ENCODE measurements around the gene MS4A5.
"Not testable (repeated sequence)": the region's sequence is repeated elsewhere in the genome, so short reads cannot be mapped to it uniquely, and the experiment has no call there.

The MS4A5 gene

GRCh38 chr11:60429272-60429671 lies at the start of gene MS4A5:
Gene MS4A5, plus strand, starts transcription at chr11:60429572. Its CDS starts 103 bp downstream, at chr11:60429675.
- DNase-seq, result no peak

GRCh38 chr11:60389279-60389910 lies 40.0 kb upstream of the MS4A5 start:
- no peak for DNase-seq

- DNase-seq, result no peak
Measured at GRCh38 chr11:60390419-60390818, 39.0 kb upstream of the MS4A5 start.

- no peak for DNase-seq
Measured at GRCh38 chr11:60392361-60392760, 37.0 kb upstream of the MS4A5 start.

- no peak for DNase-seq
Measured at GRCh38 chr11:60393016-60393415, 36.4 kb upstream of the MS4A5 start.

GRCh38 chr11:60394666-60395380 lies 34.5 kb upstream of the MS4A5 start:
- DNase-seq, result no peak

- no peak for DNase-seq
Measured at GRCh38 chr11:60396382-60396781, 33.0 kb upstream of the MS4A5 start, which contains the start of gene MS4A14. Gene MS4A14, plus strand, starts transcription at chr11:60396459. Its CDS starts 120 bp downstream, at chr11:60396579.

GRCh38 chr11:60396799-60397198 lies 32.6 kb upstream of the MS4A5 start:
- no peak for DNase-seq

- DNase-seq, result no peak
Measured at GRCh38 chr11:60420015-60420414, 9.4 kb upstream of the MS4A5 start.

GRCh38 chr11:60422609-60423008 lies 6.8 kb upstream of the MS4A5 start:
- DNase-seq, result no peak

- no peak for DNase-seq
Measured at GRCh38 chr11:60428517-60428916, 855 bp upstream of the MS4A5 start.

- no peak for DNase-seq
Measured at GRCh38 chr11:60431251-60431650, 1.9 kb downstream of the MS4A5 start.

GRCh38 chr11:60433401-60433800 lies 4.0 kb downstream of the MS4A5 start:
- no peak for DNase-seq

GRCh38 chr11:60447070-60447469 lies 17.7 kb downstream of the MS4A5 start:
- DNase-seq, result no peak

GRCh38 chr11:60447846-60448245 lies 18.5 kb downstream of the MS4A5 start:
- DNase-seq, result no peak

- DNase-seq, result not testable (repeated sequence)
Measured at GRCh38 chr11:60451185-60451584, 21.8 kb downstream of the MS4A5 start.

- DNase-seq, result no peak
Measured at GRCh38 chr11:60454212-60454611, 24.8 kb downstream of the MS4A5 start.

- DNase-seq, result no peak
Measured at GRCh38 chr11:60455531-60456042, 26.2 kb downstream of the MS4A5 start, which contains the start of gene MS4A1. Gene MS4A1, plus strand, starts transcription at chr11:60455847. Its CDS starts 6,528 bp downstream, at chr11:60462375.

- DNase-seq, result no peak
Measured at GRCh38 chr11:60457576-60457975, 28.2 kb downstream of the MS4A5 start.

GRCh38 chr11:60459345-60459744 lies 30.0 kb downstream of the MS4A5 start:
- DNase-seq, result no peak

- DNase-seq, result no peak
Measured at GRCh38 chr11:60468829-60469228, 39.5 kb downstream of the MS4A5 start.

- DNase-seq, result no peak
Measured at GRCh38 chr11:60469723-60470122, 40.4 kb downstream of the MS4A5 start.

GRCh38 chr11:60477035-60477445 lies 47.7 kb downstream of the MS4A5 start:
- DNase-seq, result no peak

GRCh38 chr11:60482361-60482760 lies 53.0 kb downstream of the MS4A5 start:
- DNase-seq, result no peak

Data from activated CD4-positive, alpha-beta T cell treated with anti-CD3 and anti-CD28 coated beads, Interleukin-2, amount 50 U/mL, for 48 hours (primary cell).